K562 (cell line): ENCODE measurements around the gene LPAR6.

Experiments
- BMI1 ChIP-seq: fragments of 150-350 bp; IDR thresholded peaks from 2 replicates; pipeline ENCODE4 v1.6.1; 2014; ENCODE audit warnings: low read length
- CBX2 ChIP-seq: fragments of 200-600 bp; sonication (generic); IDR thresholded peaks from one replicate; pipeline ENCODE4 v1.6.1; 2012; ENCODE audit warnings: mild to moderate bottlenecking, low read length, inconsistent platforms; ENCODE audit not compliant: insufficient read depth, poor library complexity, severe bottlenecking
- CEBPB ChIP-seq: fragments of 450-650 bp; IDR thresholded peaks from 2 replicates; pipeline ENCODE4 v1.6.1; 2016; ENCODE audit warnings: missing genetic modification characterization, missing compliant biosample characterization
- CTCF ChIP-seq, 3 experiments: IDR thresholded peaks in 2 of 3; conservative IDR thresholded peaks in 1 of 3; 2 replicates each; pipeline ENCODE4 v1.5.1; 2011 to 2012; ENCODE audit warnings: low read length in 3 of 3, mild to moderate bottlenecking in 3 of 3, control low read depth in 2 of 3, improper control_type of control experiment in 1 of 3, inconsistent platforms in 1 of 3, low read depth in 1 of 3, mixed read lengths in 1 of 3, moderate library complexity in 1 of 3; ENCODE audit not compliant: insufficient read depth in 2 of 3
- GABPA ChIP-seq: fragments of 200-800 bp; sonication (Bioruptor generic); conservative IDR thresholded peaks from 2 replicates; pipeline ENCODE4 v1.6.1; 2016; ENCODE audit warnings: low read depth, missing genetic modification characterization, missing compliant biosample characterization
- NFE2L1 ChIP-seq: fragments of 450-650 bp; IDR thresholded peaks from 2 replicates; pipeline ENCODE4 v1.6.1; 2016; ENCODE audit warnings: missing genetic modification characterization, low read depth, mild to moderate bottlenecking, missing compliant biosample characterization, moderate library complexity, borderline replicate concordance
- PKNOX1 ChIP-seq: fragments of 450-650 bp; IDR thresholded peaks from 2 replicates; pipeline ENCODE4 v1.6.1; 2016
- POLR2H ChIP-seq: IDR thresholded peaks from 2 replicates; pipeline ENCODE4 v1.6.1; 2016; ENCODE audit warnings: missing genetic modification characterization, low read depth, mild to moderate bottlenecking, control low read depth, missing compliant biosample characterization, moderate library complexity
- RCOR1 ChIP-seq, 2 experiments: IDR thresholded peaks; 2 replicates each; pipeline ENCODE4 v1.6.1; 2012; ENCODE audit warnings: low read depth in 2 of 2, low read length in 2 of 2, borderline replicate concordance in 1 of 2, improper control_type of control experiment in 1 of 2
- TBL1XR1 ChIP-seq, 2 experiments: IDR thresholded peaks; 2 replicates each; pipeline ENCODE4 v1.6.1; 2012; ENCODE audit warnings: improper control_type of control experiment in 2 of 2, low read length in 2 of 2, mild to moderate bottlenecking in 1 of 2
- TBP ChIP-seq: optimal IDR thresholded peaks from 2 replicates; pipeline ENCODE3; 2011; ENCODE audit warnings: low read depth, low read length, improper control_type of control experiment
- ZNF274 ChIP-seq: IDR thresholded peaks from 2 replicates; pipeline ENCODE4 v1.6.1; 2011; ENCODE audit warnings: low read depth, mild to moderate bottlenecking, low read length, moderate library complexity, borderline replicate concordance
- ZNF695 ChIP-seq: fragments of 450-650 bp; formaldehyde crosslinking; IDR thresholded peaks from 2 replicates; pipeline ENCODE4 v1.4.0; 2020; ENCODE audit warnings: mild to moderate bottlenecking, moderate library complexity

- TF ChIP-seq PKNOX1 (no peak), BMI1 (no peak), POLR2H (tag) (no peak), ZNF274 (no peak), GABPA (no peak), CTCF (IDR thresholded peaks at IDR 0.05 in 2 of 3, conservative IDR thresholded peaks at IDR 0.05 in 1 of 3; ENCODE audit: insufficient read depth in 2 of 3, low read depth in 1 of 3, low read length in 3 of 3) (no peak), NFE2L1 (tag) (no peak), RCOR1 (IDR thresholded peaks at IDR 0.05; ENCODE audit: borderline replicate concordance in 1 of 2, low read depth in 2 of 2, low read length in 2 of 2) (no peak), CBX2 (no peak), ZNF695 (no peak), TBL1XR1 (IDR thresholded peaks at IDR 0.05; ENCODE audit: low read length in 2 of 2) (no peak), TBP (no peak), CEBPB (tag) (no peak)
Measured at GRCh38 chr13:48414501-48414900, 1.6 kb upstream of the LPAR6 start.
